NCI-H2171 (cell line): ENCODE data around the gene KRTAP2-2.

Source experiments
- DNase-seq: peaks from one replicate; lab custom pipeline; 2025; lab: John Stamatoyannopoulos, UW

Gene KRTAP2-2

DNA sequence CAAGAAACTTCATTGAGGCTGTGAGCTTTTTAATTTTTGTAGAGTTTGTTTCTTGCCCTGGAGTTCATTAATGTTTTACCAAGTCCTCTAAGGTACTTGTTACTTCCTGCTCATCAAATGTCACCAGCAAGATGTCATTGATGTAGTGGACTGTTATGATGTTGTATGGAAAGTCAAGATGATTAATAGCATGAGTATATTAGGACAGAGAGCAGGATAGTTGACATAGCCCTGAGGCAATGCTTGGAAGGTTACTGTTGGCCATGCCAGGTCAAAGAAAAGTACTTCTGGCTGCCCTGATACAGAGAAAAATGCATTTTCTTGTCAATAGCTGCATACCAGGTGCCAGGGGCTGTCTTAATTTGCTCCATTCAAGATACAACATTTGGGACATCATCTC lies 34.7 kb downstream of the KRTAP2-2 start:
- no peak for DNase-seq

DNA sequence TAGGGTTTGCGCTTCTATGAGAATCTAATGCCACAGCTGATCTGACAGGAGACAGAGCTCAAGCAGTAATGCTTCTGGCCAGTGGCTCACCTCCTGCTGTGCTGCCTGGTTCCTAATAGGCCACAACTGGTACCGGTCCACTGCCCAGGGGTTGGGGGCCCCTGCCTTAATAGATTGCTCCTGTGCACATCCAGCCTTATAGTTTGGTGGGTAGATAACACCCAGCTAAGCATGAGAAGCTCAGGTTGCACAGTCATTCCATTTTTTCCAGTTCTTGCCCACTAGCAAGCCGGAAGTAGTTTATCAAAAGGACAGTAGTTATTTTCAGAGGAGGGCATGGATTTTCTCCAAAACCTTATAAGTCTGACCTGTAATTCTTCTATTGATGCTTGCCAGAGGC lies 35.6 kb downstream of the KRTAP2-2 start:
- DNase-seq: no peak

DNA sequence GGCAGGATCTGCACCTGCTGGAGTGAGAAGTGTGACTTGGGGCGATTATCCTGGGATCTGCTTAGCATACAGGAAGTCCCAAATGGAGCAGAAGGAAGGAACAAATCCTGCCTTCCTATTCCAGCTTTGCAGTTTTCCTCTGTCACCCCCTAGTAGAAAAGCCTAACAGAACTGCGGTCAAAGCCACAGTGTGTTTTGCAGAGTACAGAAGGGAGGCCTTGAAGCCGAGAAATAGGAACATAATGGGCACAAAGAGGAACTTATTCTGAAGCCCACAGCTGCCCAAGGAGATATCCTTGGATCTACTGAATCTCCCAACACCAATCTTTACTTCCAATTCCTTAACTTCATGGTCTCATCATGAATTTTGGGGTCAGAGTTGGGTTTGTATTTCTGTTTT lies 36.5 kb downstream of the KRTAP2-2 start:
- no peak for DNase-seq

DNA sequence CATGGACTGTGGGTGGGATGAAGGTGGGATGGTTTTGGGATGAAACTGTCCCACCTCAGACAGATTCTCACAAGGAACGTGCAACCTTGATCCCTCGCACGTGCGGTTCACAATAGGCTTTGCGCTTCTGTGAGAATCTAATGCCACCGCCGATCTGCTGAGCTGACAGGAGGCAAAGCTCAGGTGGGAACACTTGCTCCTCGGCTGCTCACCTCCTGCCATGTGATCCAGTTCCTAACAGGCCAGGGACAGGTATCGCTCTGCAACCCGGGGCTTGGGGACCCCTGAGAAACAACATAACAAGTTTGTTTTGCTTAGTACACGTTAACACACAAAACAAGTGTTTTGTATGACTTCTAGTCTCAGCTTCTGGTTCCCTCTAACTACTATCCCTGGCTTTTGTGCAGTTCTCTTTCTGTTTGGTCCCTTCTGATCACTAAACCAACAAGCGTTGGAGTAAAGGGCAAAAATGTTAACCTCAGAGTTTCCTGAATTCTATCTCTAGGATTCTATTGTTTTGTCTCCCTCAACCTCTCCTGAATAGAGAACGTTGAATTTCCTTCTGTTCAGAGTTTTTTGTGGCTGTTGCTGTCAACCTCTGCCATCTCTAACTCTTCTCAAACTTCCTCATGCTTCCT lies 38.3 kb downstream of the KRTAP2-2 start:
- DNase-seq: no peak

DNA sequence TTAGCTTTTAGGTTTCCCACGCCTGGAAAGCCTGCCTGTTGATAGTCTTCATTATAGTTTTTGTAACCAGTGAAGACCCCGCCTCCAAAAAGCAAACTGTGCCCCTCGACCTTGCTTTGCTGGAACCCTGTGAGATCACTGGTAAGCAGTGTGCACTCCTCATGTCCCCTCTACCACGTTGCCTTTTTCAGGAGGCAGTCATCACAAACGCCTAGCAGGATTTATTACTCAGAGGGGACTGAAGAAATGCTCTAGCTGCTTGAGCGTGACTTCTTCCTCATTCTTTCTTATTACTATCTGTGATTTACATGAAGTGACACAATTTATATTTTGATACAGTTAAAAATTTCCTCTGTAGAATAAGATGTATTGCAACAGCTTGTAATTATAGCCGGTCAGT lies 39.6 kb downstream of the KRTAP2-2 start:
- DNase-seq: no peak

DNA sequence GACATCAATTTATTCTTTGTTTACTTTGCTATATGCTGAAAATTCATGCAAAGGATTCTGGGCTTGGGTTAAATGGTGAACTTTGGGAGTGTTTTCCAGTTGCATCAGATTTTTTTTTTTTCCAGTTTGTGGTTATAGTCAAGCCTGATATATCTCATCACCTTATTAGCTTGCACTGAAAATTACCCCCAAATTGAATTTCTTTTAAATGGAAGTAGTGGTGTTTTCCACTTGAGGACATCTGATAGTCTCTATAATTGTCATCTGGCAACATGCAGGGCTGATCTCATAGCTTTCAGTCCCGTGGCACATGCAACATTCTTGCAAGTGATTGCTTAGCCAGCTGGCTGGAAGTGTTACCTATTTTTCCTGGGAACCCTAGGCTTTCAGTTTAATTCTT lies 41.4 kb downstream of the KRTAP2-2 start:
- DNase-seq: no peak

DNA sequence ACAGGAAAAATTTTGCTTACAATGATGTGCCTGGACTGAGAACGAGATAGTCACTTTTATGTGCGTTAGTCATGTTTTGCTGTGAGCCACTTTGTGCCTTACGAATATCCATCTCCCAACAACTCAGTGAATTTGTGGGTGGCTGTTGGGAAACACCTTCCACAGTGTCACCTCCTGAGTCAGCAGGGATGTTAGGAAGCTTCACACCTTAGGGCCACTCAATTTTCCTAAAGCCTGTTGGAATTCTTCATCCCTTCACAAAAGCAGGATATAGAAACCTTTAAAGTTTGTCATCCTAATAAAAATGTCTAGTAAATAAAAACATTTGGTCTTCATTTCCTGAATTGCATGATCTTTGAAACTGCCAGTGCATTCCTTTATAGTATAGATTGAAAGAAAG lies 41.8 kb downstream of the KRTAP2-2 start:
- DNase-seq: no peak

DNA sequence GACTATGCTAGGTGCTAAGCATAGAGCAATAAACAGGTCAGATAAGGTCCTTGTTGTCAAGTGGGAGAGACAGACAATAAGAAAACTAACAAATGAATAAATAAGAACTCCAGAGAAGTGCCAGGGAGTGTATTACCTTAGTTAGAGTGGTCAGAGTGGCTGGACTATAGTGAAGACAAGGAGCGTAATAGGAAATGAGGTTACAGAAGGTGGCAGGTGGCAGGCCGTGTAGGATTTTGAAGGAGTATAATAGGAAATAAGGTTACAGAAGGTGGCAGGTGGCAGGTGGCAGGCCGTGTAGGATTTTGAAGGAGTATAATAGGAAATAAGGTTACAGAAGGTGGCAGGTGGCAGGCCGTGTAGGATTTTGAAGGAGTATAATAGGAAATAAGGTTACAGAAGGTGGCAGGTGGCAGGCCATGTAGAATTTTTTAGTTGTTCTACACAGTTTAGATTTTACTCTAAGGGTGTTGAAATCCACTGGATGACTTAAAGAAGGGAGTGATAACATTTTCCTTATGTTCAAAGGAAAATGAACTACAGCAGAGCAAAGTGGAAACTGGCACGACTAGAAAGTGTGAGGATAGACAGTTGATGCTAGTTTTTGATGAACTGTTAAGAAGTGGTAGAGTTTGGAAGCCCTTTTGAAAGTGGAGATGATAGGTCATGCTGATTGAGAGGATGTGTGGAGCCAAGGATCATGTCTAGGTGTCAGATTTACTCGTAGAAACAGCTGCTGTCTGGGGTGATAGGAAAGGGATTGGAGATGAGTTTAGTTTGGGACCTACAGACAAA lies 42.5 kb downstream of the KRTAP2-2 start:
- DNase-seq: no peak

DNA sequence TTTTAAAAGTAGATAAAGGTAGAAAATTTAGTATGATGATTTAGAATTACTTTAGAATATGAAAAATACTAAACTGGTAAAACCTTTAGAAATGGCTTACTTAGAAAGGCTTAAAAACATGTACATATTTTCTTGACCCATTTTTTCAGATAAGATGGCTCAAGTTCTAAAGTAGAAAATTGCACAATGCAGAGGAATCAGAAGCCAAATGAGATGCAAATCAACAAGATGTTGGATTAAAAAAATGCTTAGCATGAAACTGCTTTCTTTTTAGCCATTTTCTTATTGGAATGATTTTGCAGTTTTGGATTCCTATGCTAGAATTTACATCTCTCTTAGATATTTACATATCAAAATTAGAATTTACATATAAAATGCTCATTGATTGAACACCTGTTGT lies 44.6 kb downstream of the KRTAP2-2 start:
- no peak for DNase-seq

DNA sequence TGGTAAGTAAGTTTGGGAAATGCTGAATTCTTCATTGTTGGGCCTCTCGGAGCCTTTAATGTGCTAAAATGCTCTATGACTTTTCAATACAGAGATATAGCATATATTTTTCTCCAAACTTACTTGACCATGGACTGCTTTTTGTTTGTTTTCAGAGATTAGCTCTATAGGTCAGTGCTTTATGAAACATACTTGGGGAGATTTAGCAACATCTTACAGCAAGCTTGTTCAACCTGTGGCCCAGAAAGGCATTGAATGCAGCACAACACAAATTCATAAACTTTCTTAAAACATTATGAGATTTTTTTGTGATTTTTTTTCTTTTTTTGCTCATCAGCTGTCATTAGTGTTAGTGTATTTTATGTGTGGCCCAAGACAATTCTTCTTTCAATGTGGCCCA lies 45.1 kb downstream of the KRTAP2-2 start:
- no peak for DNase-seq

DNA sequence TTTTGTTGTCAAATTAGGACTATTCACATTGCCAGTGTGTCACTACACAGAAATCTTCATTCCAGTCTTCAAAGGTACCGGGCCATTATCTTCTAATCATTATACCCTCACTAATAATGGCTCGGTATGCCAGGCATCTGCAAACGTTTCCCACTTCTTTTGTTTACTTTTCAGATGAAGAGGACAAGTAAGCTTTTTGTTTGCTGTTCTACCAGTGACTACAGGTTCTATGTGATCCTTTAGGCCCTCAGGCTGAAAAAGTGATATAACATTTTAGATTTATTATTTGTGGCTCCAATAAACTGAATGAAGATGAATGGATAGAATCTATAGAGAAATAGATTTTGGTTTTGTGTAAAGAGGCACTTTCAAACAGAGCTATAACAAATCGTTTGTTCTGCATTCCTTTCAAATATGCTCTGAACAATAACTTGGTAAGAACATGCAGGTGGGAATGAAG lies 45.7 kb downstream of the KRTAP2-2 start:
- DNase-seq: no peak

DNA sequence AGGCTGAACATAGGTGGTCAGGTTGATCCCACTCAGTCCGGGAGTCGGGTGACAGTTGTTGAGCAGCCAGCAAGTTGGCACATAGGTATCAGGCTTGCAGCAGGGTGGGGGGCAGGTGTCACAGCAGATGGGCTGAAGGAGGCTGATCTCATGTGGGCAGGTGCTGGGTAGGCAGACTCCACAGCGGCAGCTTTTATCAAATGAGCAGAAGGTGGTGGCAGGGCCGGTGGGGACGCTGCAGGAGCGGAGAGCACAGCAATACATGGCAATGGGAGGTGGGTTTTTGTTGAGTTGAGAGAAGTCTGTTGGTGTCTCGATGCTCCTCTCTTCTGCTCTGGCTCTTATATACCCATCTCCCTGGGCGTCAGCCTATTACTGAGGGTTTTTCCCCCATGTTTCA lies 46.2 kb downstream of the KRTAP2-2 start, which contains the start of gene KRTAP3-1:
TSS of gene KRTAP3-1 (minus strand) at position 318 of the 400 bp plus-strand sequence. CDS start at position 264, 54 bp downstream.
- DNase-seq: peak; percentile 32
